Measurements from ENCODE around the gene ARHGEF12.

Gene ARHGEF12

DNA sequence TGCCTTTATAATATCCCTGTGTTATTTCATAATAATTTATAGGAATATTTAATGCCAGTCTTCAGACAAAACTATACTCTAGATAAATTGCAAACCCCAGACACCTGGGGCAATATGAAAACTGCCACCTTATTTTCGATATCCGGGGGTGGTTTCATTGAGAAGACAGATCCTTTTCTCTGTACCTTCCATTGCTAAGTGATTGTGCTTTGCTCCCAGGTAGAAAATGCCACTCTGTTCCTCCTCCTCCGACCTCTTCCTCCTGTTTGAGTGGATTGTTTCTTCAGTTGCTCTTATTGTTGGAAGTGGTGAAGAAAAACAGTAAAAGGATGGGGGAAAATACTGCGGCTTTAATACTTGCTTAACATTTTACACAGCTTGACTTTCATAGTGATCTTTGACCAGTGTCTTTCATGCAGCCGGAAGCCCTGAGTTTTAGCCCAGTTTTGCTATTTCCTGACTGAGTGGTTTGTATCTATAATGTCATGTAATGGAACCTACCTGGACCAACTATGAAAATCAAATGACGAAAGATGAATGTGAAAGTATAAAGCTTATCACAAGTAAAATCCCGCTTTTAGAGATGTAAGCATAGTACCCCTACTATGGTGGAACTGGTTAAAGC lies 169.7 kb downstream of the ARHGEF12 start:
- no peak for FAIRE-seq

DNA sequence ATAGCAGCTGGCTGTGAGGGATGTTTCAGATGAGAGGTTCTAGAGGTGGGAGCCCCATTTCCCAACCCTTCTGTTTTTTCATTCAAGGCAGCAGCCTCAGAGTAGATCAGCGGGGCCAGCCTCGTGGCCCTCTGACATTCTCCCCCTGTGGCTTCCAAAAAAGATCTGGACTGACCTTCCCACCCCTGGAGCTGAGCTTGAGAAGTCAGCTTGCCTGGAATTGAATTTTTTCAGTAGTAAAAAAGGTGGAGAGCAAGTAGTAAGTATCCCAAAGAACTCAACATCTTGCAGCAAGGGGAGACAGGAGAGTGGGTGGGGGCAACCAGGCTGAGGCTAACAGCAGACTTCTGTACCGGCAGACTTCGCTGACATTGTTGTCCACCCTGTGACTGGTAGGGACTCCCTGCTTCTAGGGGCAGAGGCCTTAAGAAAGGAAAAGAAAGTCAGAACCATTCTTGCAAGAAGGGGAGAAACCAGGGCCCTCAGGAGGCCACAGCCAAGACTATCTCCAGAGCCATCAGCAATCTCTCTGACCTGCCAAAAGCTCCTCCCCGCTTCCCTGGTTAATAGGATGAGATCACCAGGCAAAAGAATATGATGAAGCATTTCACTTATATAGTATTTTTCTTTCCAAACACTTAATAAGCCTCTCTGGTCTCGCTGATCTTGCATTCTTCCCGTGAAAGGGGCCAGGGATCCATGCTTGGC lies 173.3 kb downstream of the ARHGEF12 start:
- FAIRE-seq: no peak

DNA sequence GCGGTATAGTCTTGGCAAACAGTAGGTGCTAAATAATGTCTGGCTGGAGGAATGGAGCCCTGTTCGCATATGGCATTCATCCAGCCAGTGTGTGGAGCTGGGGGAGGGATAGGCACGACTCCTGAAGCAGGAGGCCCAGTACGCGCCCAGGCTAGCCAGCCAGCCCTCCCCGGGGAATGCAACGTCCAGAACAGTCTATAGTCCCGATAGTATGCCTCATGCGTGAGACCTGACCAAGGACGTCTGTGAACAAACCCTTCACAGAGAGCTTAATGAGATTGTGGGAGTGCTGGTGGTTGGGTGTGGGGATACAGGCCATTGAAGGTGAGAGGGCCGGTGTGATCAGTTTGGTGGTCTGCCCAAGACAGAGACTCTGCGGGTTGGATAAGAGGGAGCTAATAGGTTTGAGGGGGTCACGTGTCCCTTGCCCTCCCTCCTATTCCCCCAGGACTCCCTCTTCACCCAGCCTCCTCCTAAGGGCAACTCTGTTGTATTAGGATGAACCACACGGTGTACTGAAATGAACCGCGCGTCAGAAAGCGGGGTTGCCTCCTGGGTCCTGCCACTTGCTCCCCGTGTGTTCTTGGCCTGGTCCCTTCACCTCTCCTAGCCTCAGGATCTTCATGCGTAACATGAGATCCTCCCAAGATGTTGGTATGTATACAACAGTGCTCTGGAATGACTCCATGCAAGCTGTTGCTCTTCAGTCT lies 174.3 kb downstream of the ARHGEF12 start:
- FAIRE-seq: no peak

DNA sequence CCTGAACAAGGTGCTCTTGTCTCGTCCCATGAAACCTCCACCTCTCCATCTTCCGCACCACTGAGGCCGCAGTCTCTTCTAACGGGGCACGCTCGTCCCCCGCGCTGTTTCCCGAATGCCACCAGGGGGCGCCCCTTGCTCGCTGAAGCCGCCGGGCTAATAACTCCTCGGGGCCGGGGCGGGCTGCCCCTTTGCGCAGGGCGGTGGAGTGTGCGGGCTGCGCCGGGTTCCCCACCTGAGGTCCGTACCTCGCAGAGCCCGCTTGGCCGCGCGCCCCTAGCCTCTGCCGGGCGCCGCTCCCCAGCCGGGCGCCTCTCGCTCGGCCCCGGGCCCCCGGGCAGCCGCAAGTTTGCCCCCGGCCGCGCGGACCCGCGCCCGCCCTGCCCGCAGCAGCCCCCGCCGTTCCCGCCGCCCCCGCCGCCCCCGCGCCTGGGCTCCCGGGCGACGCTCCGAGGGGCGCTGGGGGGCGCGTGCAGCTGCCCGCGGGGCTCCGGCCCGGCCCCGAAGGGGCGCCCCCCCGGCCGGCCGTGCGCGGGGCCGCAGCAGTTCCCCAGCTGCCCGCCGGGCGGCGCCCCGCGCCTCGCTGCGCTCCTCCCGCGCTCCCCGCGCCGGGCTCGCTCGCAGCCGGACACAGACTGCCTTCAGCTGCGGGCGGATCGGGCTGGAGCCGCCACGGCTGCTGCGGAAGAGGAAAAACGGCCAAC lies 175.1 kb downstream of the ARHGEF12 start, which contains the start of gene GRIK4:
Gene GRIK4 (plus strand): TSS at position 633 of the 704 bp plus-strand sequence. CDS start 148,571 bp downstream, outside the sequence.
- FAIRE-seq: no peak

DNA sequence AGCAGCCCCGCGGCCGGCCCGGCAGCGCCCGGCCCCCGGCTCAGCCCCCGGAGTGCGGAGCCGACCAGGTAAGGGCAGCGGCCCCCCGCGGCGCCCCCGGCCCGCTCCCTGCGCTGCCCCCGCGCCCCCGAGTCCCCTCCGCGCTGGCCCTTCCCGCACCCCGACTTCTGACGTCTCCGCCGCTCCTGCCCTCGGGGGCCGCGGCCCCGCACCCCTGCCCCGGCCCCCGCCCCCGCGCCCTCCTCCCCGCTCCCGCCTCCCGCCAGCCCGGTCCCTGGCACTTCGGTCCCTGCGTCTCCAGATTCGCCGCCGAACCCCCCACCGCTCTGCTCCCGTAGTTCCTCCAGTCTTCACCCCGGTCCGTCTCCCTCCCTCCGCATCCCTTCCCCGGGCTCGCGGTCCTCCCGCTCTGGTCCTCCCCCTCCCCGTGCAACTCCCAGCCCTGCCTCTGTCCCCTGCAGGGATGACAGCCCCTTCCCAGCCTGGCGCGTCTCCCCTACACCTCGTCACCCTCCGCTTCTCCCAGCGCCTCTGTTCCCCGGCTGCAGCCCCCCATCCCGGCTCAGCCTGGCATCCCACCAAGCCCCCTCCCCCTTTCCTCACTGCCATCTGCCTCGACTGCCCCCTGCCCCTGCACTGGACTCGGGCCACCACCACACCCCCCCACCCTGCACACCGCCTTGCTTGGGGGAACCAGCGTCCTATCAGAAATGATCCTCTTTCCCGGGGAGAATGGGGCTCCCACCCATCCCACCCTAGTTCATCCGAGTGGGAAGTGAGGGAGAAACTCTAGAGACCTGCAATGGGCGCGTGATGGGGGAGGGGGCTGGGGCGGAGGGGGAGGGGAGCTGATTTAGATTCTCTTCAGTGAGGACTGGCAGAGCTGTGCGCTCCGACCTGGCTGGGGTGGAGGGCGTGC lies 175.9 kb downstream of the ARHGEF12 start:
- no peak for FAIRE-seq

DNA sequence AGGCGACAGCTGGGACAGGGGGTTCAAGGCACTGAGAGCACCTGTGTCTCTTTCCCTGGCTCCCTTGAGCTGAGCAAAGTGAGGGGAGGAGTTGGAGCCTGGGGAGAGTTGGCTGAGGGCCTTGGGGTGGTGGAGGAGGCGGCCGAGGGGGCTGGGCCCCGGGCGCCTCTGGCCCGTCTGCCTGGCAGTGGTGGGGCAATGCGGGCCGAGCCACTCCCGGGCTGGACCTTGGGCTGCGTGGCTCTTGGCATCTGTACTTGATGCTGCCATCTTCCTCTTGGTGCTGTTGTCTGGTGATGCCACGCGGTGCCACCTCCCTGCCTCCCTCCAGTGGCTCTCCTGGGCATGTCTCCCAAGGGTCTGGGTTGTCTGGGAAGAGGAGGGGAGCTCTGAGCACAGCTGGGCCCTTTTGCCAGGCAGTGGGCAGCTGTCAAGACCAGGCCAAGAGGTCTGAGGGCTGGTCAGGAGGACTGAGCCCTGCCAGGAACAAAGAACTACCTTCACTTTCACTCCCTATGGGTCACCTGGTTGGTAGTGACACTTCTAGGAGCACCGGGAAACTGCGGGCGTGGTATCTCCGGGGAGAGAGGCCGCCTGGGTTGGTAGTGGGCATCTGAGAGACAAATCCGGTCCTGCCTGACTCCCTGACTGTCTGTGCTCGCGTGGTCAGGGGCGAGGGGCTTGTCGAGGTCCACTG lies 176.7 kb downstream of the ARHGEF12 start:
- FAIRE-seq: no peak

DNA sequence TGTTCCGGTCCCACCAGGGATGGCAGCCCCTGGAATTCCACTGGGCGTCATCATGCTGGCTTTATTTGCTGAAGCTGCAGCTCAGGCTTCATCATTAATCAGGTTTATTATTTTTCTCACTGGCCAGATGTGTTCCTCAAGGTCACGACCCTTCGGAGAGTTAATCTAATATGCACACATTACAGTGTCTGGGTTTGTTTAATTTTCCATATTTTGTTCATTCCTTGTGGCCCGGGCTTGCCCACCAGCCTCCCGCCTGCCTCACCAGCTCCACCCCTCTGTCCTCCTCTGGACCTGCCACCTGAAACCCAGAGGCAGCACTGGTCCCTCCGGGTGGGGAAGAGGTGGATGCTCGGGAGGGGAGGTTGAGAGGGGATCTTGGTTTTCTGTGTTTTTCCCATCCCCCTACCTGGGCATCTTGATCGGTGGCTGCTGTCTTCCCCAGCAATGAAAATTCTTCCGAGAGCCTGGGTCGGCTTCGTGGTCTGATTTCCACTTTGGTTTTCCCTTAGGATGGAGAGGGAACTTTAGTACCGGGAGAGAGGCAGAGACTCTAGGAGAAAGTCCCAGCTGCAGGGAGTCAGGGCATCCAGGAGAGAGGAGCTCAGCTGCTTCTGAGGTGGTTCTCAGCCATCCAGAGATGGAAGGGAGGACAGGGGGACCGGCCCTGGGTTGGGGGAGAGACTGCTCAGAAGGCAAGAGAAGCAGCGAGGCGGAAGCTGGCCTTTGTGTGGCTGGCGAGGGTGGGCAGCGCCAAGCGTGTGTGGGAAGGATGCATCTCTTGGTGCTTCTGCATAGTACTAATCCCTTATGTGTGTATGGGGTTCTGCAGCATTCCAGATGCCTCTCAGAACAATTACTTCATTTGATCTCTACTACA lies 177.5 kb downstream of the ARHGEF12 start:
- FAIRE-seq: no peak

DNA sequence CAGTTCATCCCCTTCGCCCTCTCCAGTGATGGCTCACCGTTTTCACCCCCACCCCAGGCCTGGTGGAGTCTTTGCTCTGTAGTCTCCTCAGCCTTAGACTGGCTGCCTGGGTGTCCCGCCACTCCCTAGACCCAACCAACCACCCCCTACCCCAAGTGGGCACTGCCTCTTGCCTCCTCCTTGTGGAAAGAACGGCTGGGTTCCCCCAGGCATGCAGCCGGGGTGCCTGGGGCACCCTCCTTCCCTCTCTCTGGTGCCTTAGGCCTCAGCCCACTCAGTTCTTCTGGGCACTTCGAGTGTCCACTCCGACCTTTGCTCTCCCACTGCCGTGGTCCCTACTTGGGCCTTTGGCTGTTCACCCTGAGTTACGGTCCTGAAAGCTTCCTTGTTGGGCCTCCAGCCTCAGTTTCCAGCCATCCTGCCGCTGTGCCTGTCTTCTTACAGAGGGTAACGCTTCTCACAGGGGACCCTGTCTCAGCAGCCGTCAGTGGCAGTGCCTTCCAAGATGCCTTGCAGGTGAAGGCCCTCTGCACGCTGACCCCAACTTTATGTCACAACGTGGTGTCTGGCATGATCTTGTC lies 178.4 kb downstream of the ARHGEF12 start:
- FAIRE-seq: no peak

DNA sequence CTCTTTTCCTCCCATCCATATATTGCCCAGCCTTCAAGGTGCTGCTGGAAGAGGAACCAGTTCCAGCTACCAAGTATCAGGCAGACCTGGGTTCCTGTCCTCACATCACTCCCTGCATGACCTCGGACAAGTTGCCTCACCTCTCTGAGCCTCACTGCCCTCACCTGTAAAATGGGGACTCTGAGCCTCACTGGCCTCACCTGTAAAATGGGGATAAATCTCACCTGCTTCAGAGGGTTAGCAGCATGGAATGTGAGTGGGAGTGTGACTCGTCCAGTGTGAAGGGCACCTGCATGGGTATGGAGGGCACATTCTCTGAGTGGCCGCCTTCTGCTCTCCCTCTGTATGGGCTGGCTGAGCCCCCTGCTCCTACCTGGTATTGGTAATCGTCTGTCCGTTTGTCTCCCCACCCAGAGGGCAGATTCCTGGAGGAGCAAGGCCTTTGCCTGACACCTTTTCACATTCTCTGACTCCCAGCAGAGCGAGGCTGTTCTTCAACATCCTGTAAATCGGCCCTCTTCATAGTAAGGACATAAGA lies 179.0 kb downstream of the ARHGEF12 start:
- no peak for FAIRE-seq

DNA sequence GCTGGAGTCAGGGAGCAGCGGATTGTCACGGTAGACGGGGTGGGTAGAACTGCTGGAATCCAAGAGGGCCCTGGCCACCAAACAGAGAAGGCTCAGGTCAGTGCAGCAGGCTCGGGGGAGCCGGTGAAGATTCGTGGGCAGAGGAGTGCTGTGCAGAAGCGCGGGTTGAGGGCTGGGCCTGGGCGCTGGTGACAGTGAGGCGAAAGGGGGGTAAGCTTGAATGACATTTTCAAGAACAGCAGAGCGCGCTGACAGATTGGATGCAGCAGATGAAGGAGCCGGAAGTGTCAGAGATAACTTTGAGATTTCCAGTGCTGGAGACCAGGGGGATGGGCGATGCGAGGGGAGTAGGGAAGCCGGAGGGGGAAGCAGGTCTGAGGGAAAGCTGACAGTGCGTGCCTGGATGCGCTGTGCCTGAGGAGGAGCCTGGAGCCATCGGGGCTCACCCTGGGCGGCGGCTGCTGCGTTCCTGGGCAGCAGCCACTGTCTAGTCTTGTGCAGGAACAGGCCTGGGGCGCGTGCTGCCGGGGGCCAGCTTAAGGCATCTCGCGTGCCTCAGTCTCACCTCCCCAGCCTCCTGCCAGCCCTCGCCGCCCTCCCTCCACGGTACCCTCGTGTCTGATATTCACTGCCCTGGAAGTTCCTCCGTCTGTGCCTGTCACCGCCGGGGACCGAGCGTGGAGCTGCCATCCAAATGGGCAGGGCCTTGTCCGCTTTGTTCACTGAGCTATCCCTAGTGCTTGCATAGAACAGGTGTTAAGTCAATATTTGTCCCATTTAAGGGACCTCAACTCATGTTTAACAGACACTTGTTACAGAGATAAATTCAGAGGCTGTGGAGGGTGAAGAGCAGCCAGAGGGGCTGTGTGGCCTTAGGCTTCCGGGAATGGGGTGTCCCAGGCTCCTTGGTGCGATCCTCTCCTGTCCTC lies 180.5 kb downstream of the ARHGEF12 start:
- FAIRE-seq: no peak

DNA sequence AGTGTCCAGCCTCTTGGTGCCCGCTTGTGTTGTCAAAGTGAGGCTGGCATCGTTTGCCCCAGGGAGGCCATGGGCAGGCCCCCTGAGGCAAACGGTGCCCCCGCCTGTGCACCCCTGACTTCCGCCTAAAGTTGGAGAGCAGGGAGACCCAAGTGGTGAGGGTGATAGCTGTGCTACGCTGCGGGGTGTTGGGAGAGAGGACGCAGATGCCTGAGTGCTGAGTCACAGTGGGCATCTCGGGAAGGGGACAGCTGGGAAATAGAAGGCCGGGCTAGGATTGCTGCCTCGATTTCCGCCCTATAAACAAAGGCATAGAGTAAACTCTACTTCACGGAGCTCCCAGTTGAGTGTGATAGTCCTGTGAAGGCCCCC lies 181.2 kb downstream of the ARHGEF12 start:
- no peak for FAIRE-seq

DNA sequence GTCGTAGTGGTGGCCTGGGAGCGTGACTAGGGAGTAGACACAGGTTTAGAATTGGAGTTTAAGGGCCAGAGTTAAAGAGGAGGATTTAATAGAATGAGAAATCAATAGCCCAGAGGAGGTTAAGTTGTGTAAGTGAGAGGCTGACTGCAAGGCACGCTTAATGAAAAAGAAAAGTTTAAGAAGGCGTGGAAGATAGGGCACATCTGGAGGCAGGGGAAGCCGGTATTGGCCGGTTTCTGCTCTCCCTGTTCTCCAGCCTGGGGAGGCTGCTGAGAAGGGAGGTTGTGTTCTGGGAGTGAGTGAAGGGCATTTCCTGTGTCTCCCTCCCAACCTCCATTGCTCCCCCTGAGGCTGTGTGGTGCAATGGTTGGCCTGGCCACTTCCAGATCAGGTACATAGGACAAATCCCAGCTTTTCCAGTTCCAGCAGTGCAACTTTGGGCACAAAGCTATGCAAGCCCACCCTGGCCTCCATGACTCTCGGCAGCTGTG lies 181.6 kb downstream of the ARHGEF12 start:
- no peak for FAIRE-seq

DNA sequence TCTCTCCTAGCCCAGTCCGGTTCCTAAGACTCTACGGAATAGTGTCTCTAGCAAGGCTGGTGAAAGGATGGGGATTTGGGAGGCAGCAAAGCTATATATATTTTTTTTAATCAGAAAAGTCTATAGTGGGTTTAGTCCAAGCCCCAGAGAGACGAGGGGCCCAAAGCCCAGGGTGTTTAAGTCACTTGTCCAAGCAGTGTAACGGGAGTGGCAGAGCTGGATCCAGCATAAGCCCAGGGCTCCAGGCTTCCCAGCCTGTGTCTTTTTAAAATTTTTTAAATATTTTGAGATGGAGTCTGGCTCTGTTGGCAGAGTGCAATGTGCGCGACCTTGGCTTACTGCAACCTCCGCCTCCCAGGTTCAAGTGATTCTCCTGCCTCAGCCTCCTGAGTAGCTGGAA lies 182.1 kb downstream of the ARHGEF12 start:
- FAIRE-seq: no peak

DNA sequence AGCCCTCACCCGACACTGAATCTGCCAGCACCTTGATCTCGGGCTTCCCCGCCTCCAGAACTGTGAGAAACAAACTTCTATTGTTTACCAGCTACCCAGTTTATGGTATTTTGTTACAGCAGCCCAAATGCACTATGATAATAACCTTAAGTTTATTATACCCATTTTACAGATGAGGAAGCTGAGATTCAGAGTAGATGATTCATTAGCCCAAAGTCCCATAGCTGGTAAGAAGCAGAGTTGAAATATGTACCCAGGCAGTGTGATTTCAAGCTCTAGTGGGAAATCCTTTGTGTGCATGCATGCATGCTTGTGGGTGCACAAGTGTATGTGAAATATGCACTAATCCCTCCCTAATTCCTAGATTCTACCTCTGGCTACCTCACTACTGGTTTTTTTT lies 183.3 kb downstream of the ARHGEF12 start:
- no peak for FAIRE-seq

DNA sequence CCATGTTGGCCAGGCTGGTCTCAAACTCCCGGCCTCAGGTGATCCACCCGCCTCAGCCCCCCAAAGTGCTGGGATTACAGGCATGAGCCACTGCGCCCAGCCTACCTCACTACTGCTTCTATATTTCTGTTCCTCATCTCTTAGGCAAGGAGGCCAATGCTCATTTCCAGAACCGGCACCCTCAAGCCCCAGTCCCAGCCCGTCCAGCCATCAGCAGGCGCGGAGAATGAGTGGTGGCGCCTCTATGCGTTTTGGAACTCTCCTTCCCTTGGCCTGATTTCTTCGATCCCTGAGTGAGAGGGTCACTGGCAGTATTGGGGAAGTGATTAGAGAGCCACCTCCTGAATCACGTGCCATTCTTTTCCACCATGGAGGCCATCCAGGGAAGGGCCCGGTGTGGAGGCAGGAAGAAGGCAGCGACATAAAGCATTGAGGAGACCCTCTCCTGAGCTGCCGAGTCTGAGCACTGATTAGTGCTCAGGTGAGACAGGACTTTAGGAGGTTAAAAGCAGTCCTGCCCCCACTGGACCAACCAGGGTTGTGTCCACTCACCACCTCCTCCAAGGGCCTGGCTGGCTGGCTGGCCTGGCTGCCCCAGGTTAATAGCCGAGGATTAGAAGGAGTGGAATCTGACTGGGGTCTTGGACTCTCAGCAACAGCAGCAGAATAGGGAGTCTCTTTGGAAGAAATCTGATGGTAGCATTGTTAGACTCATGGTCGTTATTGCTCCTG lies 184.0 kb downstream of the ARHGEF12 start:
- no peak for FAIRE-seq

DNA sequence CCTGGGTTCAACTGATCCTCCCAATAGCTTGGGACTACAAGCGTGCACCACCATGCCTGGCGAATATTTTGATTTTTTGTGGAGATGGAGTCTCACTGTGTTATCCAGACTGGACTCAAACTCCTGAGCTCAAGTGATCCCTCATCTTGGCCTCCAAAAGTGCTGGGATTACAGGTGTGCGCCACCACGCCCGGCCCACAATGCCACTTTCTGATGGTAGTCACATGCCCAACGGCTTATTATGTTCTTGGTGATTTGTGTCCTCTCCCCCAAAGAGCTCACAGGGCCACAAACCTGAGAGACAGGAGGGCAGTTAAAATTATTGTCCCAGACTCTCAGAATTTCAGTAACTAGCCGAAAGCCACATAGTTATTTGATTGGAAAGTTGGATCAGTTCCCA lies 185.0 kb downstream of the ARHGEF12 start:
- FAIRE-seq: no peak

DNA sequence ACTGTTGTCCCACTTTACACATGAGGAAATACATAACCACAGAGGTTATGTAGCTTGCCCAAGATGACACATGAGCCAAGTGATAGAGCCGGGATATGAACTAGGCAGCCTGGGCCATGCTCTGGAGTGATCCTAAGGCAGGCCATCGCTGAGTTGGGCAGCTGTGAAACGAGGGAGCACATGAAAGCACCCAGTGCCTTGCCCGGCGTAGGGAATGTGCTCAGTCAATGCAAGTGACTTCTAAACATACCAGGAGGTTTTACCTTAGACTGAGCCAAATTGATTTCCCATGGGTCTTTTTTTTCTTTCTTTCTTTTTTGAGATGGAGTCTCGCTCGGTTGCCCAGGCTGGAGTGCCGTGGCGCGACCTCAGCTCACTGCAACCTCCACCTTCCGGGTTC lies 185.8 kb downstream of the ARHGEF12 start:
- no peak for FAIRE-seq

DNA sequence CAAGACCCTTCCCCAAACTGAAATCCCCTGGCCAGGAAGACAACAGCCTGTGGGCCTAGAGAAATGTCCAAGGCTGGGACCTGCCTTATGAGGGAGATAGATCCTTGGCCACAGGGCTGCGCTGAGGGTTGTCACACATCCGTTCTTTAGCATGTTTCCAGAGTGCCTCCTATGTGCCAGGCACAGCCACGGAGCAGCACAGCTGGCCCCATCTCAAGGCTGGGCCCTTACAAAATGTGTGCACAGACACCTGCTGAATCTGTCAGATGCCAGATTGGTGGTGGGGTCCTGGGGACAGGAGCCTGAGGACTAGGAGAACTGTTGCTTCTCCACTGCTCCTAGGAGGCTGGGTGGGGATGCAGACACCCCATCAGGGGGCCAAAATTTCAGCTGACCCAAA lies 186.5 kb downstream of the ARHGEF12 start:
- no peak for FAIRE-seq
